Fibroblast of skin of abdomen (primary cell): Measurements from ENCODE around the gene PPA1.
"Not testable (repeated sequence)": the region's sequence is repeated elsewhere in the genome, so short reads cannot be mapped to it uniquely, and the experiment has no call there.

Source experiments
- DNase-seq: peaks from one replicate; pipeline ENCODE4 v3.0.0-alpha.2; 2013

The PPA1 gene

GRCh38 chr10:70254778-70255328 lies 21.6 kb upstream of the PPA1 start:
- DNase-seq: no peak

- DNase-seq: no peak
Observed at GRCh38 chr10:70253878-70254765, 20.9 kb upstream of the PPA1 start.

GRCh38 chr10:70250961-70251680 lies 17.9 kb upstream of the PPA1 start:
- no peak for DNase-seq

GRCh38 chr10:70247360-70247759 lies 14.1 kb upstream of the PPA1 start:
- DNase-seq: no peak

GRCh38 chr10:70241081-70241480 lies 7.9 kb upstream of the PPA1 start:
- DNase-seq: no peak

- DNase-seq: not testable (repeated sequence)
Observed at GRCh38 chr10:70239986-70240385, 6.8 kb upstream of the PPA1 start.

- DNase-seq: not testable (repeated sequence)
Observed at GRCh38 chr10:70239077-70239976, 6.1 kb upstream of the PPA1 start.

GRCh38 chr10:70237958-70238536 lies 4.8 kb upstream of the PPA1 start:
- DNase-seq: not testable (repeated sequence)

GRCh38 chr10:70234668-70235447 lies 1.6 kb upstream of the PPA1 start:
- peak; percentile 89 for DNase-seq

GRCh38 chr10:70233939-70234300 lies 691 bp upstream of the PPA1 start:
- DNase-seq: no peak

- DNase-seq: no peak
Observed at GRCh38 chr10:70232859-70233108, 445 bp downstream of the PPA1 start.

- DNase-seq: peak; percentile 43
Observed at GRCh38 chr10:70232155-70232858, 922 bp downstream of the PPA1 start.

- DNase-seq: no peak
Observed at GRCh38 chr10:70228491-70228890, 4.7 kb downstream of the PPA1 start.

- DNase-seq: no peak
Observed at GRCh38 chr10:70227548-70228320, 5.5 kb downstream of the PPA1 start.

GRCh38 chr10:70223728-70224127 lies 9.5 kb downstream of the PPA1 start:
- no peak for DNase-seq

GRCh38 chr10:70222811-70223447 lies 10.3 kb downstream of the PPA1 start:
- not testable (repeated sequence) for DNase-seq

- DNase-seq: no peak
Observed at GRCh38 chr10:70222340-70222794, 10.9 kb downstream of the PPA1 start.

- DNase-seq: no peak
Observed at GRCh38 chr10:70221030-70221429, 12.2 kb downstream of the PPA1 start.

- peak; percentile 51 for DNase-seq
Observed at GRCh38 chr10:70212879-70213278, 20.4 kb downstream of the PPA1 start.
